ENCODE measurements around the gene RECQL5. TPM values are rescaled to one million over a fixed set of nuclear protein-coding genes. Genes with fewer than 3 reads are reported as not detected.

Gene RECQL5
- total and polyA plus RNA-seq, 2 of the 8 experiments (the other 6 are each of a cell fraction or from before 2014, with no cell fraction given), result 15.1 to 41.1 TPM

DNA sequence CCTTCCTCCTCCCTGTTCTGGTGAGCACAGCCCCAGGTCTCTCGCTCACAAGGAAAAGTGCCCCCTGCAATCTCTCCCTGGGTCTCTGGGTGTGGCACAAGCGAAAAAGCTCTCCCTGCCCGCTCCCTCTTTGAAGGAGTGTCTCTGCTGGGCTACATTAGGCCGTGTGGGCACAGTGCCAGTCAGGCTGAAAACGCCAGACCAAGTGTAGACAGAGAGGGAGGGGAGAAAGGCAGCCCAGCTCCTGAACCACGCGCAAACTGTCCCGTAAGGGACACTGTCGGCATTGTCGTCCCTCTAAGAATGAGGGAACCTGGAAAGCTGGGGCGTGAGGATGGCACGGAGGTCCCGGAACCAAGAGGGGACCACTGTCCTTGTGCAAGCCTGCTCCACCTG lies 29.8 kb downstream of the RECQL5 start:
- Histone ChIP-seq H3K36me3 (ENCODE audit: control insufficient read depth in 2 of 4, insufficient read depth in 4 of 4, low read length in 3 of 4) (no peaks in the 10 kb centered on the region; a peak in 1 of 8 replicates), H3K9me3 (ENCODE audit: insufficient read depth in 2 of 2, low read depth in 1 of 2, low read length in 1 of 2) (no peaks in the 10 kb centered on the region), H4K20me1 (replicated peaks in 1 of 2; ENCODE audit: control insufficient read depth in 1 of 2, insufficient read depth in 2 of 2, low read length in 2 of 2) (peaks cover 5 to 13% of the 10 kb centered on the region in 2 experiments), H2BK15ac (ENCODE audit: low read length) (no peak overlapping the region), H3K4me1 (replicated peaks in 1 of 4; ENCODE audit: control insufficient read depth in 3 of 4, insufficient read depth in 4 of 4, low read length in 3 of 4) (peaks cover 0 to 17% (median 11%) of the 10 kb centered on the region in 4 experiments; a peak in 5 of 7 replicates), H2AFZ (ENCODE audit: low read length) (no peak overlapping the region), H3K79me1 (ENCODE audit: low read depth, low read length) (no peaks in the 10 kb centered on the region), H3K56ac (replicated peaks; ENCODE audit: insufficient read length, low read depth, low read length) (no peak overlapping the region), H3K79me2 (ENCODE audit: control insufficient read depth in 1 of 2, insufficient read depth in 2 of 2, low read length in 2 of 2) (no peaks in the 10 kb centered on the region), H2BK5ac (ENCODE audit: low read depth, low read length) (no peak overlapping the region), H2AK5ac (ENCODE audit: low read depth, low read length) (no peak overlapping the region), H4K8ac (ENCODE audit: extremely low read depth, insufficient read depth, low read length) (no peak overlapping the region), H4K5ac (ENCODE audit: insufficient read length, low read depth, low read length) (no peak overlapping the region), H3K27ac (ENCODE audit: low read depth, low read length) (no peak overlapping the region), H3K4me3 (ENCODE audit: extremely low read depth in 1 of 4, insufficient read depth in 2 of 4, low read depth in 3 of 4, low read length in 4 of 4) (no peak overlapping the region), H2BK20ac (ENCODE audit: low read length) (no peak overlapping the region), H3K4ac (replicated peaks; ENCODE audit: insufficient read length, low read depth, low read length) (no peak overlapping the region), H3K18ac (ENCODE audit: extremely low read depth, low read length) (no peak overlapping the region), H3K14ac (ENCODE audit: insufficient read length) (no peak overlapping the region), H3K23ac (ENCODE audit: insufficient read length) (no peak overlapping the region), H2BK12ac (ENCODE audit: low read depth, low read length) (no peak overlapping the region), H3K23me2 (ENCODE audit: low read depth, low read length) (no peaks in the 10 kb centered on the region), H3K4me2 (ENCODE audit: insufficient read depth in 1 of 2, low read depth in 2 of 2, low read length in 2 of 2) (no peak overlapping the region), H3K9ac (replicated peaks in 1 of 4; ENCODE audit: extremely low read depth in 1 of 4, low read depth in 3 of 4, low read length in 3 of 4) (no peak overlapping the region), H3K27me3 (replicated peaks in 1 of 4; ENCODE audit: control insufficient read depth in 3 of 4, extremely low read depth in 1 of 4, insufficient read depth in 3 of 4, low read length in 3 of 4) (no peaks in the 10 kb centered on the region), H2BK120ac (replicated peaks; ENCODE audit: low read depth, low read length) (no peak overlapping the region), H4K91ac (replicated peaks; ENCODE audit: insufficient read length, low read length) (no peak overlapping the region)
- CTCF ChIA-PET (ENCODE audit: partially characterized antibody), result interaction anchor here (0.8 to 59.2 kb wide), 8 partner anchors 7 to 128 kb away, joined by 3 to 2200 read pairs (median 3); partner anchors contain the start of genes GALK1, RECQL5, SAP30BP and SMIM5
- FAIRE-seq, result no peak
- DNase-seq (ENCODE audit: low read depth in 1 of 2, low spot score in 2 of 2), result peak in 1 of 2 experiments; percentile 45
- POLR2A ChIA-PET (ENCODE audit: partially characterized antibody), result interaction anchor here (0.9 to 2.4 kb wide), 4 partner anchors 9 to 142 kb away, joined by 3 to 7 read pairs (median 5); a partner anchor contains a TSS
- WGBS, 2 experiments (ENCODE audit: extremely low coverage in 1 of 2, insufficient coverage in 1 of 2, insufficient read length in 1 of 2, insufficient replicate concordance in 2 of 2, low coverage in 1 of 2, low lambda C conversion rate in 2 of 2, missing lambda C conversion rate in 1 of 2), result 87% methylated on average over 11 of the region's 13 CpGs; no CpG with 5 or more reads in 1 of the 2 experiments
- no peak for TF ChIP-seq CHD1 (IDR thresholded peaks at IDR 0.05; ENCODE audit: low read depth, low read length)
- TF ChIP-seq EP300 (IDR thresholded peaks at IDR 0.05; ENCODE audit: borderline replicate concordance in 1 of 2, low read depth in 2 of 2, low read length in 2 of 2), result no peak
- TF ChIP-seq BACH1 (IDR thresholded peaks at IDR 0.05; ENCODE audit: low read length), result no peak

Measured in H1 (cell line).